NB4 (cell line): ENCODE results near the gene INS.

ENCODE experiments used
- POLR2A ChIP-seq: IDR thresholded peaks from 2 replicates; pipeline ENCODE4 v1.6.1; 2011; ENCODE audit warnings: mild to moderate bottlenecking; ENCODE audit not compliant: insufficient read length; ENCODE audit errors: extremely low read depth
- TF ChIP-seq, protein P1 (sequence below): IDR thresholded peaks from one replicate; pipeline ENCODE4 v1.5.1; 2012; ENCODE audit warnings: low read depth, low read length

DNA sequence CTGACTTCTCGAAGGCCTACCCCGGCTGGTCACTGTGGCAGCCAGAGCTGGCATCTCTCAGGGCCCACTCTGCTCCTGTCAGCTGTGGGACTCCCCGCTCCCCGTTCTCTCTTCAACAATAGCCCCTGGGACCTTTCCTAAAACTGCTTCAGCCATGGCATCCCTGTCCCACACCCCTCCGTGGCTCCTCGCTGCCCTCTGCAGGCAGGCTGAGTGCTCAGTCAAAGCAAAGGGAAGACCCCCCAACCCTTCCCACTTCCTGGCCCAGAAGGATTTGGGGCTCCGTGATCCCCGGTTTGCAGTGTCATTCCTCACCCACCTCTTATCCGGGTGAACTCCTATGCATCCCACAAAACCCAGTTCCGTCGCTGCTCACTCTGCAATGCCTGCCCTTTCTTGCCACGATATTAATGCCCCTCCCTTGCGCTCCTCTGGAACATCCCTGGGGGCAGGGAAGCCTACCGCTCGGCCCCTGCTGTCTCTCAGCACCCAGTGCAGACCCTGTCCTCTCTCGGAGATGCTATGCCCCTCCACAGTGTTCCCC is 12.2 kb upstream of the INS start:
- TF ChIP-seq, protein P1, sequence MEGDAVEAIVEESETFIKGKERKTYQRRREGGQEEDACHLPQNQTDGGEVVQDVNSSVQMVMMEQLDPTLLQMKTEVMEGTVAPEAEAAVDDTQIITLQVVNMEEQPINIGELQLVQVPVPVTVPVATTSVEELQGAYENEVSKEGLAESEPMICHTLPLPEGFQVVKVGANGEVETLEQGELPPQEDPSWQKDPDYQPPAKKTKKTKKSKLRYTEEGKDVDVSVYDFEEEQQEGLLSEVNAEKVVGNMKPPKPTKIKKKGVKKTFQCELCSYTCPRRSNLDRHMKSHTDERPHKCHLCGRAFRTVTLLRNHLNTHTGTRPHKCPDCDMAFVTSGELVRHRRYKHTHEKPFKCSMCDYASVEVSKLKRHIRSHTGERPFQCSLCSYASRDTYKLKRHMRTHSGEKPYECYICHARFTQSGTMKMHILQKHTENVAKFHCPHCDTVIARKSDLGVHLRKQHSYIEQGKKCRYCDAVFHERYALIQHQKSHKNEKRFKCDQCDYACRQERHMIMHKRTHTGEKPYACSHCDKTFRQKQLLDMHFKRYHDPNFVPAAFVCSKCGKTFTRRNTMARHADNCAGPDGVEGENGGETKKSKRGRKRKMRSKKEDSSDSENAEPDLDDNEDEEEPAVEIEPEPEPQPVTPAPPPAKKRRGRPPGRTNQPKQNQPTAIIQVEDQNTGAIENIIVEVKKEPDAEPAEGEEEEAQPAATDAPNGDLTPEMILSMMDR: peak; percentile 67
- TF ChIP-seq POLR2A: no peak
